ENCODE data around the gene PHOSPHO2. TPM values are rescaled to one million over a fixed set of nuclear protein-coding genes. Genes with fewer than 3 reads are reported as not detected.

PHOSPHO2 gene
- total and polyA plus RNA-seq, 9 of the 15 experiments (the other 6 are each of a cell fraction or from before 2014, with no cell fraction given) = 7.8 to 19.1 (median 11.7) TPM

GRCh38 chr2:169711751-169712509 is 17.7 kb downstream of the PHOSPHO2 start (continued):
- TF ChIP-seq ZNF282 (CRISPR knock-in tag; IDR thresholded peaks at IDR 0.05) (no peak), CREBBP (IDR thresholded peaks at IDR 0.05; ENCODE audit: low read depth, low read length) (no peak), ZNF146 (CRISPR knock-in tag; IDR thresholded peaks at IDR 0.05; ENCODE audit: unreplicated experiment) (no peak), ZNF609 (CRISPR knock-in tag; IDR thresholded peaks at IDR 0.05; ENCODE audit: borderline replicate concordance) (no peak), RAD21 (CRISPR knock-in tag; conservative IDR thresholded peaks at IDR 0.05 in 1 of 2, IDR thresholded peaks at IDR 0.05 in 1 of 2) (no peak), L3MBTL2 (IDR thresholded peaks at IDR 0.05) (no peak), ZNF263 (CRISPR knock-in tag; IDR thresholded peaks at IDR 0.05; ENCODE audit: borderline replicate concordance) (no peak), TRIM25 (IDR thresholded peaks at IDR 0.05; ENCODE audit: borderline replicate concordance) (no peak), ZNF639 (CRISPR knock-in tag; conservative IDR thresholded peaks at IDR 0.05 in 1 of 2, IDR thresholded peaks at IDR 0.05 in 1 of 2) (peak in 1 of 2 experiments; percentile 99; a peak in 2 of 4 replicates), FUS (optimal IDR thresholded peaks at IDR 0.05; ENCODE audit: low read depth, low read length) (no peak), EP300 (IDR thresholded peaks at IDR 0.05; ENCODE audit: low read length) (no peak), NFIX (CRISPR knock-in tag; IDR thresholded peaks at IDR 0.05; ENCODE audit: low read depth) (peak; percentile 62), HDAC2 (IDR thresholded peaks at IDR 0.05) (peak; percentile 60), SFPQ (IDR thresholded peaks at IDR 0.05; ENCODE audit: low read depth, low read length) (no peak), ELK3 (CRISPR knock-in tag; IDR thresholded peaks at IDR 0.05) (peak; percentile 94)
